Karpas-422 (cell line): Measurements from ENCODE around the gene CCDC102B. TPM values are rescaled to one million over a fixed set of nuclear protein-coding genes. Genes with fewer than 3 reads are reported as not detected.
"Not testable (repeated sequence)": the region's sequence is repeated elsewhere in the genome, so short reads cannot be mapped to it uniquely, and the experiment has no call there.

Source experiments
- DNase-seq: peaks from one replicate; pipeline ENCODE4 v3.0.0-alpha.2; 2015
- H2AFZ ChIP-seq: fragments of 200-600 bp; sonication (generic); 2 replicates; pipeline ENCODE4 v1.6.1; 2014; ENCODE audit warnings: antibody characterized with exemption, low read length, mixed read lengths
- H3K27ac ChIP-seq: fragments of 200-600 bp; sonication (generic); 2 replicates; pipeline ENCODE4 v1.5.1; 2014; ENCODE audit warnings: mild to moderate bottlenecking, low read length, moderate library complexity
- H3K27me3 ChIP-seq: fragments of 200-600 bp; sonication (generic); 2 replicates; pipeline ENCODE4 v1.6.1; 2014; ENCODE audit warnings: low read length, mixed read lengths
- H3K36me3 ChIP-seq: fragments of 200-600 bp; sonication (generic); 2 replicates; pipeline ENCODE4 v1.6.1; 2014; ENCODE audit warnings: low read length, mixed read lengths; ENCODE audit not compliant: insufficient read depth
- H3K4me1 ChIP-seq: fragments of 200-600 bp; sonication (generic); 2 replicates; pipeline ENCODE4 v1.6.1; 2014; ENCODE audit warnings: mild to moderate bottlenecking, low read length, mixed read lengths
- H3K4me2 ChIP-seq: fragments of 200-600 bp; sonication (generic); 2 replicates; pipeline ENCODE4 v1.6.1; 2014; ENCODE audit warnings: low read length, low read depth, mild to moderate bottlenecking; ENCODE audit not compliant: poor library complexity, severe bottlenecking
- H3K4me3 ChIP-seq: fragments of 200-600 bp; sonication (generic); 2 replicates; pipeline ENCODE4 v1.5.1; 2014; ENCODE audit warnings: mild to moderate bottlenecking, antibody characterized with exemption, low read length, mixed read lengths
- H3K79me2 ChIP-seq: fragments of 200-600 bp; sonication (generic); 2 replicates; pipeline ENCODE4 v1.6.1; 2014; ENCODE audit warnings: mild to moderate bottlenecking, low read length, mixed read lengths
- H3K9ac ChIP-seq: fragments of 200-600 bp; sonication (generic); 2 replicates; pipeline ENCODE4 v1.6.0; 2014; ENCODE audit warnings: low read length
- H3K9me2 ChIP-seq: fragments of 200-600 bp; sonication (generic), shearing (Covaris generic); replicated peaks from 2 replicates; pipeline ENCODE4 v1.6.0; 2014; ENCODE audit warnings: mild to moderate bottlenecking, low read length, moderate library complexity; ENCODE audit not compliant: insufficient read depth
- H3K9me3 ChIP-seq: fragments of 300-700, 200-600 bp; sonication (generic); 2 replicates; pipeline ENCODE4 v1.6.1; 2014; ENCODE audit warnings: low read length, mixed read lengths
- H4K20me1 ChIP-seq: fragments of 200-600 bp; sonication (generic); 2 replicates; pipeline ENCODE4 v1.6.1; 2014; ENCODE audit warnings: mild to moderate bottlenecking, antibody characterized with exemption, low read length, low read depth; ENCODE audit not compliant: insufficient read depth
- total RNA-seq: library from RNA; depleted of rRNA; stranded (reverse); fragments of >200 nt; shearing (Covaris generic); gene quantifications from 2 replicates; pipeline ENCODE4 v1.2.3, GENCODE V29; 2014; ENCODE audit warnings: low replicate concordance

CCDC102B gene
- total RNA-seq, 1 experiment from 2014 or later = 10.0 TPM

GRCh38 chr18:68997845-68998244 is 200.0 kb downstream of the CCDC102B start:
- H3K27ac ChIP-seq = no peak overlapping the region
- H3K4me2 ChIP-seq = no peak overlapping the region
- H4K20me1 ChIP-seq = no peaks in the 10 kb centered on the region
- H3K27me3 ChIP-seq = no peaks in the 10 kb centered on the region
- no peaks in the 10 kb centered on the region for H3K9me2 ChIP-seq
- no peaks in the 10 kb centered on the region for H3K4me1 ChIP-seq
- no peak for DNase-seq
- no peak overlapping the region for H3K9ac ChIP-seq
- H3K4me3 ChIP-seq = no peak overlapping the region
- peaks cover 3% of the 10 kb centered on the region for H3K9me3 ChIP-seq
- H3K79me2 ChIP-seq = no peaks in the 10 kb centered on the region
- H2AFZ ChIP-seq = no peak overlapping the region
- H3K36me3 ChIP-seq = no peaks in the 10 kb centered on the region

- no peaks in the 10 kb centered on the region for H3K4me1 ChIP-seq
- no peak overlapping the region for H3K27ac ChIP-seq
- H4K20me1 ChIP-seq = no peaks in the 10 kb centered on the region
- H3K36me3 ChIP-seq = no peaks in the 10 kb centered on the region
- no peaks in the 10 kb centered on the region for H3K79me2 ChIP-seq
- peaks cover 3% of the 10 kb centered on the region for H3K9me3 ChIP-seq
- H3K9ac ChIP-seq = no peak overlapping the region
- no peak overlapping the region for H2AFZ ChIP-seq
- H3K9me2 ChIP-seq = no peaks in the 10 kb centered on the region
- H3K4me3 ChIP-seq = no peak overlapping the region
- H3K27me3 ChIP-seq = no peaks in the 10 kb centered on the region
- DNase-seq = no peak
- no peak overlapping the region for H3K4me2 ChIP-seq
These were observed 202.5 kb downstream of the CCDC102B start for GRCh38 chr18:69000366-69000765.

- H3K9ac ChIP-seq = no peak overlapping the region
- H3K27ac ChIP-seq = no peak overlapping the region
- no peak overlapping the region for H3K4me2 ChIP-seq
- H3K4me1 ChIP-seq = no peaks in the 10 kb centered on the region
- peaks cover 2% of the 10 kb centered on the region for H3K9me3 ChIP-seq
- H2AFZ ChIP-seq = no peak overlapping the region
- DNase-seq = no peak
- H3K4me3 ChIP-seq = no peak overlapping the region
- H3K9me2 ChIP-seq = no peaks in the 10 kb centered on the region
- H4K20me1 ChIP-seq = no peaks in the 10 kb centered on the region
- no peaks in the 10 kb centered on the region for H3K27me3 ChIP-seq
- no peaks in the 10 kb centered on the region for H3K36me3 ChIP-seq
- H3K79me2 ChIP-seq = no peaks in the 10 kb centered on the region
These were observed 204.4 kb downstream of the CCDC102B start for GRCh38 chr18:69002233-69002632.

GRCh38 chr18:69006212-69006611 is 208.3 kb downstream of the CCDC102B start:
- DNase-seq, H3K9me2 ChIP-seq, H3K9ac ChIP-seq, H2AFZ ChIP-seq, H3K9me3 ChIP-seq, H3K4me3 ChIP-seq, H3K27ac ChIP-seq, H4K20me1 ChIP-seq, H3K79me2 ChIP-seq, H3K27me3 ChIP-seq, H3K36me3 ChIP-seq, H3K4me2 ChIP-seq, H3K4me1 ChIP-seq: not testable (repeated sequence)

- Histone ChIP-seq H3K27ac (no peak overlapping the region), H3K27me3 (no peaks in the 10 kb centered on the region), H3K4me3 (no peak overlapping the region), H4K20me1 (no peaks in the 10 kb centered on the region), H3K4me2 (no peak overlapping the region), H3K36me3 (no peaks in the 10 kb centered on the region), H3K79me2 (no peaks in the 10 kb centered on the region), H3K4me1 (no peaks in the 10 kb centered on the region), H3K9me2 (no peaks in the 10 kb centered on the region), H3K9ac (no peak overlapping the region), H2AFZ (no peak overlapping the region), H3K9me3 (no peaks in the 10 kb centered on the region)
- no peak for DNase-seq
These were observed 210.7 kb downstream of the CCDC102B start for GRCh38 chr18:69008538-69008937.

- H3K36me3 ChIP-seq = no peaks in the 10 kb centered on the region
- H3K4me3 ChIP-seq = no peak overlapping the region
- no peaks in the 10 kb centered on the region for H4K20me1 ChIP-seq
- no peak overlapping the region for H2AFZ ChIP-seq
- no peak overlapping the region for H3K9ac ChIP-seq
- no peak overlapping the region for H3K27ac ChIP-seq
- no peaks in the 10 kb centered on the region for H3K27me3 ChIP-seq
- H3K4me1 ChIP-seq = no peaks in the 10 kb centered on the region
- no peak for DNase-seq
- peaks cover 3% of the 10 kb centered on the region; the same call in 1 of the 2 replicates for H3K9me2 ChIP-seq
- H3K9me3 ChIP-seq = peaks cover 19% of the 10 kb centered on the region
- H3K79me2 ChIP-seq = no peaks in the 10 kb centered on the region
- H3K4me2 ChIP-seq = no peak overlapping the region
These were observed 223.4 kb downstream of the CCDC102B start for GRCh38 chr18:69021211-69021805.

GRCh38 chr18:69022426-69022825 is 224.5 kb downstream of the CCDC102B start:
- H3K79me2 ChIP-seq = no peaks in the 10 kb centered on the region
- no peaks in the 10 kb centered on the region for H3K4me1 ChIP-seq
- no peaks in the 10 kb centered on the region for H3K27me3 ChIP-seq
- no peak overlapping the region for H3K9ac ChIP-seq
- H3K9me2 ChIP-seq = no peaks in the 10 kb centered on the region
- no peaks in the 10 kb centered on the region for H4K20me1 ChIP-seq
- no peak overlapping the region for H2AFZ ChIP-seq
- H3K9me3 ChIP-seq = peaks cover 19% of the 10 kb centered on the region
- H3K36me3 ChIP-seq = no peaks in the 10 kb centered on the region
- H3K4me2 ChIP-seq = no peak overlapping the region
- H3K27ac ChIP-seq = no peak overlapping the region
- no peak for DNase-seq
- no peak overlapping the region for H3K4me3 ChIP-seq

- Histone ChIP-seq H3K4me2 (no peak overlapping the region), H3K9ac (no peak overlapping the region), H3K36me3 (no peaks in the 10 kb centered on the region), H3K79me2 (no peaks in the 10 kb centered on the region), H3K9me3 (peaks cover 28% of the 10 kb centered on the region), H3K27me3 (no peaks in the 10 kb centered on the region), H3K27ac (no peak overlapping the region), H2AFZ (no peak overlapping the region), H3K4me3 (no peak overlapping the region), H3K4me1 (no peaks in the 10 kb centered on the region), H3K9me2 (no peaks in the 10 kb centered on the region), H4K20me1 (no peaks in the 10 kb centered on the region)
- DNase-seq = no peak
These were observed 233.7 kb downstream of the CCDC102B start for GRCh38 chr18:69031571-69031970.

GRCh38 chr18:69032009-69032408 is 234.1 kb downstream of the CCDC102B start:
- Histone ChIP-seq H3K27ac (no peak overlapping the region), H3K9ac (no peak overlapping the region)

More at GRCh38 chr18:69032009-69032408, 234.1 kb downstream of the CCDC102B start:
- Histone ChIP-seq H3K9me3 (peaks cover 26% of the 10 kb centered on the region), H3K4me2 (no peak overlapping the region), H3K79me2 (no peaks in the 10 kb centered on the region), H3K36me3 (no peaks in the 10 kb centered on the region), H2AFZ (no peak overlapping the region), H4K20me1 (no peaks in the 10 kb centered on the region), H3K4me3 (no peak overlapping the region), H3K4me1 (no peaks in the 10 kb centered on the region), H3K27me3 (no peaks in the 10 kb centered on the region), H3K9me2 (no peaks in the 10 kb centered on the region)
- no peak for DNase-seq
